LHCN-M2 (cell line): ENCODE measurements around the gene VWC2L. TPM values are rescaled to one million over a fixed set of nuclear protein-coding genes. Genes with fewer than 3 reads are reported as not detected.
A peak's percentile ranks its signal among the peaks of the same experiment; 100 is the strongest.

ENCODE experiments used
- DNase-seq: peaks from one replicate; pipeline ENCODE4 v3.0.0-alpha.2; 2012; ENCODE audit warnings: low read depth
- total RNA-seq: library from RNA; depleted of rRNA; stranded (reverse); fragments of >200 nt; gene quantifications from 2 replicates; pipeline ENCODE4 v1.2.3, GENCODE V29; 2014

Gene VWC2L
- total RNA-seq, 1 experiment from 2014 or later = under 0.01 TPM

DNA sequence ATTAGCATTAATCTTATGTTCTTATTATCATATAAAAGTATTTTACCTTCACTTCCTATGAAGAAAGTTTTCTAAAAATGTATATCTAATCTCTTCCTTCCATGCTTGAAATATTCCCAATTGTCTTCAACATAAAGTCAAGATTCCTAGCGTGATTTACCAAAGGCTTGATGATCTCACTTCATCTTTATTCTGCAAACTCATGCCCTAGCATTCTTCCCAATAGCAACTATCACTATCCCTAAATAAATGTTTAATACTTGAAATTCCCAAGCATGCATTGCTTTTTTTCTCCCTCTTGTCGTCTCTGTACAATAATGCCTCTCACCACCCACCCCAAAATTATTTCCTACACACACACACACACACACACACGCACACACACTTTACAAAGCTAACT lies 125.8 kb downstream of the VWC2L start:
- no peak for DNase-seq

DNA sequence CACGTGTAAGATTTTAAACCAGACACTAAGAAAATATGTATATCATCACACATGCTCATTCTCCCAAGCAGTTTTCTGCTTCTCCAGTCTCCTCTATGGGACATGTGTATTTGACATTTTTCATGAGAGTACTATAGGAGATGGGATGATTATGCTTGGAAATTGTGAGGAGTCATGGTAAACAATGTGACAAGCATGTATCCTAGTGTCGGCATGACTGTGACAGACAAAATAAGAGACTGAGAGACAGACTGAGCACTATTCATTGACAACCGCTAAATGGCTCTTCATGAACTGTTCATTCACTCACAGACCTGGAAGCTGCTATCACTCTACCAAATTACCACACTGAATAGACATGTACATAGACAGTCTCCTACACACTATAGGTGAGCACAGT lies 127.1 kb downstream of the VWC2L start:
- no peak for DNase-seq

DNA sequence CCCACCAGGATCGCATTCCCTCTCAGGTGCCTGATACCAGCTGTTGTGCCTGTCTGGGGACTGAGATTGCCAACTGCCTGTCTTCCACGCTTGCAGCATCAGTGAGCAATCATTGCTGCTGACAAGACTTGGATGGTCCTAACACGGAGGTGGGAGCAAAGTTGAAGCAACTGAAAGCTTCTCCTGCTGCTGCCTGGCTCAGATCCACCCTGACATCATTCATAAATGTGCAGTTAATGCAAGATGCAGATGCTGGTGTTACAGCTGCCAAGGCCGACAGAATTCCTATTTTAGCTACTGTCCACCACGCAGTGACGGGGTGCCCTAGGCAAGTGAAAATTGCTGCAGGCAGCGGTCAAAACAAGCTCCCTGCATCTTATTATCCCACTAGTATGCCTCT lies 131.4 kb downstream of the VWC2L start:
- peak; percentile 5 for DNase-seq

DNA sequence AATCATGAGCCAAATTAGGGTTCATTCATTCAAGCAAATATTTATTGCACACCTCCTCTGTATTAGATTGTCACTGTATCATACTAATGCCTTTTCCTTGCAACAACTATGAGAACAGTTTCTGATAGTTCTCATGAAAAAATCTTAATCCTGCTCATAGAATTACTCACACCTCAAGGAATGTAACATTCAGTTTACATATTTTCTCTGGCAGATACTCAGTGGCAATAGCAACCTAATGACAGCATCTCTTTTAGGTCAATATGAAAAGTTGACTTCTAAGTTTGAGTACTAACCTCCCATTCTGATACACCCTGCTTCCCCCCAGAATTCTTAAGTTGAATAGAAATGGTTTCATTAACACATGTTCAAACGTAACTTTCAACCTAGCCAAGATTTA lies 132.0 kb downstream of the VWC2L start:
- peak; percentile 48 for DNase-seq

DNA sequence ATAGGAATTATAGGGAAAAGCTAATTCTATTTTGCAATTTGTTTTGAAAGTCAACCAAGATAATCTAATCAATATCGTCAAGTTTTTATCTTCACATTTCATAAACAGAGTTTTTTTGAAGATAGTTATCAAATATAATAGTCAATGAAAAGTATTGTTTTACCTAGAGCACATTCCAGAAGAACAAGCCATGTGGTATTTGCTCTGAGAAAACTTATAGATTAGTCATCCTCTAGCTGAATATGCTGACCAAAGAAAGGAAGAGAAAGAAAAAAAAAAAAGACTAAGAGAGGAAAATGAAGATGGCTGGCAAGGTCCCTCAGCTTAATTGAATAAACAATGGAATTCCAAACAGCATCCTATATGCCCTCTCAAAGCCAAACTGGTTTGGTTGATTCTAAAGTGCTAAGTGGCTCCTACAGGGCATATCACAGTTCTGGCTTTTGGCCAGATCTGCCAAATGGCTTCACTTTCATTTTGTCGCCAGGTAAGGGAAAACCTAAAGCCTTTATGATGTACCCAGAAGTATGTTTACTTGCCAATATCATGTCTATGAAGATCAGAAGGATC lies 132.6 kb downstream of the VWC2L start:
- DNase-seq = peak; percentile 45

DNA sequence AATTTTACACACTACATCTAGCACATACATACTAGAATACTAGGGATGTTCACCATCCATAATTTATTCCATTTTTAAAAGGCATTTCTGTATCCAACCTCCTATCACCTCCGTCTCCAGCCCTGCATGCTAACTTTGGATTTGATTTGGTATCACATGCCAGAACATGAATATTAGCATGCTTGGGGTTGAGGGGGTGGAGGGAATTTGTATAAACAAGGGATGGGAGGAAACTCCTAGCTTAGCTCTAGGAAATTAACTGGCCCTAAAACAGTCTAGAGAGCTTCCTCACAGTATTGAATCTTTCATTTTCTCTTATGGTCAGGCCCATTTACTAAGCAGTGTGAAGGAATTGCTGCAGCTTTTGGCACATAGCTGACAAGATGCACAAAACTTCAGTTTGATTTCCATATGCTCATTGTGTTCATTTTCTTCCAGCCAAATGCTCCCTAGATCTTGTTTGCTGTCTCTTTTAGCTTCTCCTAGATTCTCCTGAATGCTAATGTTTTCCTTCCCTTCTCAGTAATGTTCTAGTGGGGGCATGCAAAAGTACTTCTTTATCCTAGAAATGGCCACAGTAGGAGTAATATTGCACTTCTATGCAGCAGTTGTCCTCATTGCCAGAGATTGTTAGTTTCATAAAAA lies 135.2 kb downstream of the VWC2L start:
- no peak for DNase-seq

DNA sequence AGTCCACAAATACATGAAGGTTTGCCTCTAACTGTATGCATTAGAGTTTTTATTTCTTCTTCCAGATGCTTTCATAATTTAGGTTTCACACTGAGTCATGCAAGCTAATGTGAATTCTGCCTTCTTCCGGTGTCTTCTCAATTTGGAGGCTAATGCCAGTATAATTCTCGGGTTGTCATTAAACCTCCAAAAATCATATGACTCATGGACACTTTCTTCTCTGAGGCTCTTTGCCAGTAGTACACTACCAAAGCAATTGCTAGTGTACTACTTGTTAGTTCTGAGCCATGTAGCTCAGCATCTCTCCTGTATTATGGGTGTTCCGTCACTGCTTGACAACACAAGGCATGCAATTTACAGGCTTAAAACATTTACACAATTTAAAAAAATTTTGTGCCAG lies 137.1 kb downstream of the VWC2L start:
- peak; percentile 7 for DNase-seq

DNA sequence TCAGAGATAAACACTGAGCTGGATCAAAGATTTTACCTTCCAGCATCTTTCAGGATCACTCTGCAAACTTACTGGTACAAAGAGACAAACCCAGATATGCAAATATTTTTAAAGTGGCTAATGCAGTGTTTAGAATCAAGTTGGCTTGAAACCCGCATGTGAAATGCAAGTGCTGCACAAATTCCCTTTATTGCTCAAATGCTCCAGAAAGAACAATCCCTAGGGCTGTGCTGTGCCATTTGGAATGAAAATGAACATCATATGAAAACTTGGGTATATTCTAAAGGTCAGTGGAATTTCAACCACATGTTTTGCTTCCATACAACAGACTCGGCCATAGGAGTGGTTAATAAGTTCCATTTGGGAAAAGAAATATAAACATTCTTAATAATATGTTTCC lies 139.1 kb downstream of the VWC2L start:
- DNase-seq = no peak

DNA sequence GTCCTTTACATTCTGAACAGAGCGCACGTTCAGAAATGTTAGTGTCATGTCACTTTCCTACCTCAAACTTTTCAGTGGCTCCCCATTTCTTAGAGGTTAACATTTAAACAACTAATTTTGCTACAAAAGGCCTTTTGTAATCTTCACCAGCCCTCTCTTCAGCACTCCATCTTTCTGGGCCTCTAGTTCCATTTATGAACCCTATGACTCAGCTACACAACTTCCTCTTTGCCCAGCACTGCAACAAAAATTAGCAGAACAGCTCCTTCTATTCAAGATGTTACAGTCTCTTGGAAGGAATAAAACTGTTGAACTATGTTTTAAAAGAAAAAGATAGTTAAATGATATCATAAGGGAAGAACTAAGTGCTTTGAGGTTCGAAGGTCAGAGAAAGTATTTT lies 139.9 kb downstream of the VWC2L start:
- DNase-seq = no peak

DNA sequence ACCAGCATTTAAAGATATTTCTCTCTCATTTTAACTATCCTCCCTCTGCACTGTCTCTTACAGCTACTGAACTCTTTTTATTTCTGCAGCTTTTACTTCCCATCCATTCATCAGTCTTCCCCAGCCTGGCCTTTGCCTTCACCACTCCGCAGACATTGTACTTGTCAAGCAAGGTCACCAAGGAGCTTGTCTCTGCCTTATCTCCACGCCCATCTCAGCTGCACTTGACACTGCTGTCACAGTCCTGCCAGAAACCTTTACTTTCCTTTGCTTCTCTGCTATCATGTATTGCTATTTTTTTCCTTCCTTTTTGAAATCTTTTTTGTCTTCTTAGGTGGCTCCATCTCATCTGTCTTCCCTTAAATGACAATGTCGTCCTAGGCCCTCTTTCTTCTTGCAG lies 147.0 kb downstream of the VWC2L start:
- no peak for DNase-seq

DNA sequence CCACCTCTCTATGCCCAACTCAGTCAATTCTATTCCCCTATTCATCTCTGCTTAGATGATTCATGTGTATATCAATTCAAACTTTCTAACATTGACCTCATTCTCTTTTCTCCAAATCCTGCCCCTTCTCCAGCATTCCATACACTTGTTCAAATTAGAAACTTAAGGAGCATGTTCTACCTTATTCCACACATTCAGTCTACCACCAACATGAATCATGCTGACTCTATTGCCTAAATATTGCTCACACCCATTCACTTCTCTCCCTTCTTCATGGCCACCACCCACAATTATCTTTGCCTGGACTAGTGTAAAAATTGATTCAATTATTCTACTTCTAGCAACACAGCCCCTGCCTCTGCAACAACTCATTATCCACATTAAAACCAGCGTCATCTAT lies 147.5 kb downstream of the VWC2L start:
- no peak for DNase-seq

DNA sequence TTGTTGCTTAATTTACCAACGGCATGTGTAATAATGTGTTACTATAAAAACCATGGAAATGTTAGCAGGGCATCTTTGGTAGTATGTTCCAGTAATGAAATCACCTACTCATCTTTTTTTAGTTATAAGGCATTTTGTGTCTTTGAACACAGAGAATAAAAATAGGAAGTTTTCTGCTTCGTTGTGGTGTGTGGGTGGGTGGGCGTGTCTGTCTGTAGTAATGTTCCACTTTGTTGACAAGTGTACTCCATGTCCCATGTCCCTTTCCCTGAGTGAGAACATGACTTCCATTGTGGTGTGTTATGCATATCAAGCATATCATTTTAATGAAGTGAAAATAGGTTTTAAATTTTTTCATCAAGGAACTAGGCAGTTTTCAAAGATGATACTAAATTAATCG lies 149.3 kb downstream of the VWC2L start:
- DNase-seq = no peak

DNA sequence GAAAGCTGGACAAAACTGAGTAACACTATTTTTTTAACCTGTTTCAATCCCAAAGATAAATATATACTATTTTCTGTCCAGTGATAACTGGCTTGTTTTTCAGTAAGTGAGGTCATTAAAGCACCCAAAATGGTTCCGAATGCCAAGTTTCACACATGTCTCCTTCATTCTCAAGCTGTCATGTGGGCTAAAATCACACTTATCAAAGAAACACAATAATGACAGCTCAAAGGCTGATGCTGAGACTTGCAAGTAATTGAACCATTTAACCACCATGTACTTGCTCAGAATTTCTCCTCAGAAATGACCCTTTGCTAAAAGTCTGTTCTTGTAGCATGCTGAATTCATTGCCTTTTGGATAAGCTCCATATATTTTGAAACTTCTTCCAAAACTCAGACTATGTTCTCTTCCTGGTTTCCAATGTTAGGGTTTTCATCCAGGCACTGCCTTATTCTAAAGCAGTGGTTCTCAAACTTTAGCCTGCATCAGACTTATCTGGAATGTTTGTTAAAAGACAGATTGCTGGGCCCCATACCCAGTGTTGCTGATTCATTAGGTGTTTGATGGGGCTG lies 149.8 kb downstream of the VWC2L start:
- no peak for DNase-seq

DNA sequence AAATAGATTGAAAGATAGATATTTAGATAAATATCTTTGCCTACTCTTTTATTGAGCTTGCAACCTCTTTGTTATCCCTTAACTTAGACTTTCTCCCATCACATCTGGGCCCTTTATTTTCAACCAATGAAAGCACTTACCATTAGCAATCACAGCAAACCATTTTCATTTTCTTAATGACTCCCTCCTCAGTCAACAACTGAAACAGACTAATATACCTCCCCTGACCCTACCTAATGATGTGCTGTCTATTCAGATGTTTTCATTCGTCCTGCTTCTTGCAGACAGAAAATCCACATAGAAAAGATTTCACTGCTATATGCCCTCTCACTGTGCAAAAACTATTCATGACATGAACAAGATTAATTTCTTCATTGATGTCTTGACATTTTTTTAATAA lies 154.4 kb downstream of the VWC2L start:
- no peak for DNase-seq

DNA sequence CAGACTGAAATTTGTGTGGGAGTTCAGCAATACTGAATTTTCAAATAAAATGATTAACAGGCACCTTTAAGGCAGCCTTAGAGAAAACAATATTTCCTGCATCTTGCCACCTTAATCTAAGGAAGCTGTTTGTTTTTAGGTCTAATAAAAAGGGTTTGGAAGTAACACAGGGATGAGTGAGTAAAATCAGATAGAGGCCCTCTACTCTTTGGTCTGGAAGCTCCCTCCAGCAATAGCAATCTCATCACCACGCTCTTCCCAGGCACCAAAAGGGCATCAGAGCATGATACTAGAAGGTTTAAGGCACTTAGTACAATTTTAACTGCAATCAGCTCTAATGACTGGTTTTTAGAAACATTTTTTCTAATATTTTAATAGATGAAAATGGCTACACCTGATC lies 155.6 kb downstream of the VWC2L start:
- DNase-seq = no peak

DNA sequence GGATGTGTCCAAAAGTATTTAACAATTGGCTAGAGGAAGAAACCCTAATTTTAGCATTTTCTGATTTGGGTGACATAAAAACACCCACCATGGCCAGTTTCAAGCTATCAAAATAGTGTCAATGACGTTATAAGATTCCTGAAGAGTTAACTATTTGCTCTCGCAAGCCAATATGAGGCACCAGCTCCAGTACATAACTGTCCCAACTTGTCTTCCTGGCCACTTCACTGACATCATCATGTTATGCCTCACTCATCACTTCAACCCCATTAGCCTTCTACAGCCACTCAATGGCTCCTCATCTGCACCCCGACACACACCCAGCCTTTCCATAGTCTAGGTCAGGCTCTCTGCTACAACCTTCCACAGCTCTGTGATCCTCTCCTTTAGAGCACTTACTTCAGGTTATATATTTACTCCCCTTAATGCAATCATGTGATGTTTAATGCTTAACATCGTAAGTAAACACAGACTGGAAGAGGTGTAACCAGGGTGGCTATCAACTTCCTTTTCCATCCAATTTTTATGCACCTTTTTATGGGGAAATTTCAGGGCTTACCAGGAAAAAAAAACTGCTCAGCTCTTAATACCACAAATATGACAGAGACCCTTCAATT lies 158.7 kb downstream of the VWC2L start:
- DNase-seq = no peak

DNA sequence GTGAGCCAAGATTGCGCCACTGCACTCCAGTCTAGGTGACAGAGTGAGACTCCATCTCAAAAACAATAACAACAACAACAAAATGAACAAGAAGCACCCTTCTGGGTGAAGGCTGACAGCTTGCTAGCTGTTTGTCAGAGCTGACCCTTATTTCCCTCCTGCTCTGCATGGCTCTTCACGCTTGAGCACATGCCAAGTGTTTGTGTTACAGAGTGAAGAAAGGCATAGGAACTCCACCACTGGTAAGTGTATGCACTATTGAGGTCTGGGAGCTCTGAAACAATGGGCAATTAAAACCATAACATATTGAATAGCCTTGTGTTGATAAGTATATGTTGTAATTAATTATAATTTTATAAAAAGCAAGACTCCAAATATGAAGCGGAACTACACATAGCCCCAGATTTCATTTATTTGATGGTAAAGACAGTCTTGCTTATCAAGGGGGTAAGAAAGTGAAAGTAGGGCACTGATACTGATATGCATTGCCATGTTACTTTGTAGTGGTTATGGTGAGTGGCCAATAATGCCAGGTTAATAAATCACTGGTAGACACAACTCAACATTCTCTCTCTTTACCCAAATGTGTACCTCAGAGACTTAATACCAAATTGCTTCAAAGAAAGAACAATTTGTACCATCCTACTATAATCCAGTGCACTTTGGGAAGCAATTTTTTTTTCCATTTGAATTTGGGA lies 163.4 kb downstream of the VWC2L start:
- DNase-seq = no peak

DNA sequence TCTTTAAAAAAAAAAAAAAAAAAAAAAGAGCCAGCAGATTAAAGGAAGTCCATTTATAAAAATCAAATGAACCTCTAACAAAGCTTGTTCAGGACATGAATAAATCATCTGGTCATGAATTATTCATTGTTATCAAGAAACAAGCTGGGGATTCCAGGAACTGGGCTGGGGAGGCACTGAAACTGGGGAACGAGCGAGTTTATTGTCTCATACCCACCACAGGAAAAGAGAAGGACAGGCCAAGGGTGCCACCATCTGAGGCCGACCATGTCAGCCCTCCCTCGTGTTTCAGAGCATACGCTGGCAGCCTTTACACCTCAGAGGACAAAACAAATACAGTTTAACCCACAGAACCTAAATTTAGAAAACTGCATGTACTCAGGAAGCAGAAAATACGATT lies 164.2 kb downstream of the VWC2L start:
- no peak for DNase-seq

DNA sequence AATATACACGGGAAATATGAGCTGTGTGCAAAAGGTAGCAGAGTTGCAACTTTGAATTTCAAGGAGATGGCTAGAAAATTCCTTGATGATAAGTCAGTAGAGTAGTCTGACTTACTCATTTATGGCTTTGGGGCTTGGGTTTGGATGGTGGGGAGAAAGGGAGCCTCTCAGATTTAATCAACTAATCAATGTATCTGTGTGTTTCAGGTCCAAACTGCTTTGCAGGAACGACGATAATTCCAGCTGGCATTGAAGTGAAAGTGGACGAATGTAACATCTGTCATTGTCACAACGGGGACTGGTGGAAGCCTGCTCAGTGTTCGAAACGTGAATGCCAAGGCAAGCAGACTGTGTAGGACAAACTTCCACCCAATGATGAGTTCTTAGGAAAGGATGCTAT lies 164.6 kb downstream of the VWC2L start:
- no peak for DNase-seq

DNA sequence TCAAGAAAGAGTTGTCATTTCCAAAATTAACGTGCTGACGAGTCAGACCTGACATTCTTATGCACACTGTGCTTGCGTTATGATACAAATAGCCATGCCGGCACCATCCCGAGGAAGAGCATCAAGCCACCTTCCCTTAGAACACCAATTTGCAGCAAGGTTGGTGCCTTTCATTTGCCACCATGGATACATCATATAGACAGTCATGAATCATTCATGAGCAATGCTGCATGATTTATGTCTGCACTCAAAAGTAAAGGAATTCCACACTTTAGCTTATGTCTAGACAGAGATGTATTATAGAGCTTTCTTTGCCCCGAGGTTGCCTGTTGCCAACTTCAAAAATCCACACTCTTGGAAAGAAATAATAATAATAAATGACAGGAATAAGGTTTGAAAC lies 166.9 kb downstream of the VWC2L start:
- no peak for DNase-seq

DNA sequence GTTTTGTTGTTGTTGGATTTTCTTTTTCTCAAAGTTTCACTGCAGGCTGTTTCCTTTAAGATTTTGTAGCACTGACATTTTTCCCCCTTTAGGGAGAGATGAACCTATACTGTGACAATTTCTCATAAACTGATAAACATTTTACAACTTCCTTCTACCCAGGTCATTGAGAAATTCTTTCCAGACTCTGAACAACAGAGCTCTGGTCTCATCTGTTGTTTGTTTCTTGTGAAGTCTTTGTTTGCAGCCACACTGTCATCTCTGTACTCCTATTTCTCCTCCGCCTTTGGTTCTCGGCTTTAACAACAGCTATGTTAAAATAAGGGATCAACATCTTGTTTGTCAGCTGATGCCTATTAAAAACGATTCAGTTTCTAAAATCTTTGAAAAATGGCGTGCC lies 167.6 kb downstream of the VWC2L start:
- no peak for DNase-seq

DNA sequence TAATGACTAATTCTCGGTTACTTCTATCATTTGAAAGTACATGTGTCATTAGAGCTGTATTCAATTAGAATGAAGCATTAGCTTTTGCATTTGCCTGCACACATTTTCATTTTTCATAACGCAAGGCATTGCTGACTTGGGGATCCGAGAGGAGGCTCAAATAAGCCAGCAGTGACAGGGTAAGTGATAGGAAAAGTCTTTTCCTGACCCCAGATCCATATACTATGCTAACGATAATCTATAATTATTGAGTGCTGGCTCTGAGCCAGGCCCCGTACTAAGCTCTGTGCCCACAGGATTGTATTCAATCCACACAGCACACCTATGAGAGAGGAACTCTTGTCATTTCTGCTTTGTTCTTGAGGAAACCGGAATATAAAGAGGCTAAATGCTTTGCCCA lies 168.2 kb downstream of the VWC2L start:
- no peak for DNase-seq

DNA sequence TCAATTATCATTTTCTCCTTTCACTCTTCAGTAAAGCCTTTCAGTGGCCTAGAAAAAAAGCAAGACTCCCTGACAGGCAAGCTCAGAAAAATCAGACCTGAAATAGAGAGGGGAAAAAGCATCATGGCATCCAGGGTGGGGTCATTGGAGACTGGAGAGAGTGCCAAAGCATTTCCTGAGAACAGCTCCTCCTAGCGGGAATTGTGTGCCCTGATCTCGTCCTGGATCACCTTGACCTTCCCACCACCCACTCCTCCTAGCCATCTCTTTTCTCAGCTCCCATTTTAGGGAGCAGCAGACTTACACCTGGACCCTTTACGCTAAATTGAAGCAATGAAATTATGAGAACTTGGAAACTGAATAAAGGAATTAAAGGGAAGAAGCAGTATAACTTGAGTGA lies 176.6 kb downstream of the VWC2L start:
- no peak for DNase-seq
